ENCODE measurements around the gene SMAD5.

DNA sequence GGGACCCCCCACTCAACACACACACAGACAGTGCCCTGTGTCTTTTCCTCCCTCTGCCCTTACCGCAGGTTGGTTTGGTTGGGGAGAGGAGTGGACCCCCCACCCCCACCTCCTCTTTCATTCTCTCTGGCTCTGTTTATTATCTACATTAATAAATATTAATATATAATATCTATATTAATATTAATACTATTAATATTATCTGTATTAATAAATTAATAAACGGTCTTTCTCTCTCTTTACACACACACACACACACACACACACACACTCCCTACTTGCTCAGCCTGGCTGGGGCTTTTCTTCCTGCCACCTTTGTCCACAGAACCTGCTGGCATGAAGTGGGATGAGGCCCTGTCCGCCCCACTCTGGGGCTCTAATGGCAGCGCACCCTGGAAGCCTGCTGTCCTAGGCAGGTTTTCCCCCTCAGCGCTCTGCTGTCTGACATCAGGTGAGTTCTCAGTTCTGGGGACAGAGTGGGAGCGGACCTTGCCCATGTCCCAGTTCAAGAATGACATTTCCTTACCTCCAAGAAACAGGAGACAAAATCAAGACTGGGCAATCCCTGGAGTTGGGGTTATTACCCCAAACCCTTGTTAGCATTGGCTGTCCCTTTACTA, 70.8 kb downstream of the SMAD5 start:
- TF ChIP-seq, protein P1, sequence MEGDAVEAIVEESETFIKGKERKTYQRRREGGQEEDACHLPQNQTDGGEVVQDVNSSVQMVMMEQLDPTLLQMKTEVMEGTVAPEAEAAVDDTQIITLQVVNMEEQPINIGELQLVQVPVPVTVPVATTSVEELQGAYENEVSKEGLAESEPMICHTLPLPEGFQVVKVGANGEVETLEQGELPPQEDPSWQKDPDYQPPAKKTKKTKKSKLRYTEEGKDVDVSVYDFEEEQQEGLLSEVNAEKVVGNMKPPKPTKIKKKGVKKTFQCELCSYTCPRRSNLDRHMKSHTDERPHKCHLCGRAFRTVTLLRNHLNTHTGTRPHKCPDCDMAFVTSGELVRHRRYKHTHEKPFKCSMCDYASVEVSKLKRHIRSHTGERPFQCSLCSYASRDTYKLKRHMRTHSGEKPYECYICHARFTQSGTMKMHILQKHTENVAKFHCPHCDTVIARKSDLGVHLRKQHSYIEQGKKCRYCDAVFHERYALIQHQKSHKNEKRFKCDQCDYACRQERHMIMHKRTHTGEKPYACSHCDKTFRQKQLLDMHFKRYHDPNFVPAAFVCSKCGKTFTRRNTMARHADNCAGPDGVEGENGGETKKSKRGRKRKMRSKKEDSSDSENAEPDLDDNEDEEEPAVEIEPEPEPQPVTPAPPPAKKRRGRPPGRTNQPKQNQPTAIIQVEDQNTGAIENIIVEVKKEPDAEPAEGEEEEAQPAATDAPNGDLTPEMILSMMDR (IDR thresholded peaks at IDR 0.05) = no peak
- TF ChIP-seq POLR2A (IDR thresholded peaks at IDR 0.05) = no peak
